Measurements from ENCODE around the gene BABAM1. TPM values are rescaled to one million over a fixed set of nuclear protein-coding genes. Genes with fewer than 3 reads are reported as not detected.

The BABAM1 gene
- total and polyA plus RNA-seq, 9 of the 15 experiments (the other 6 are each of a cell fraction or from before 2014, with no cell fraction given), result 14.7 to 160 (median 113) TPM

GRCh38 chr19:17266975-17267788, at the start of gene BABAM1 (continued):
- TF ChIP-seq ZHX1 (conservative IDR thresholded peaks at IDR 0.05; ENCODE audit: low read length) (no peak), ZNF140 (CRISPR knock-in tag; IDR thresholded peaks at IDR 0.05) (no peak), PHB (CRISPR knock-in tag; IDR thresholded peaks at IDR 0.05) (no peak), NR3C1 (CRISPR knock-in tag; IDR thresholded peaks at IDR 0.05) (no peak), BRF1 (IDR thresholded peaks at IDR 0.05; ENCODE audit: borderline replicate concordance, extremely low read depth, insufficient read length) (no peak), HINFP (tag; conservative IDR thresholded peaks at IDR 0.05; ENCODE audit: low read depth) (0 out of 2 replicates have a peak, but pooled peaks have one; percentile 32), CHCHD3 (CRISPR knock-in tag; IDR thresholded peaks at IDR 0.05) (no peak; the same call in 1 of the 2 replicates), EP400 (IDR thresholded peaks at IDR 0.05) (peak; percentile 45), IFI16 (CRISPR knock-in tag; IDR thresholded peaks at IDR 0.05) (no peak), ZBTB5 (IDR thresholded peaks at IDR 0.05) (peak; percentile 81; the same call in 1 of the 2 replicates), HMG20A (CRISPR knock-in tag; conservative IDR thresholded peaks at IDR 0.05) (no peak), ZNF589 (CRISPR knock-in tag; IDR thresholded peaks at IDR 0.05; ENCODE audit: low read depth) (peak; percentile 100), ZNF24 (IDR thresholded peaks at IDR 0.05) (no peak), SIN3B (IDR thresholded peaks at IDR 0.05; ENCODE audit: low read depth) (peak; percentile 98), RBM34 (IDR thresholded peaks at IDR 0.05; ENCODE audit: borderline replicate concordance, insufficient read depth, low read length) (no peak), ZNF175 (CRISPR knock-in tag; IDR thresholded peaks at IDR 0.05; ENCODE audit: low read depth) (peak; percentile 99), SNAPC5 (CRISPR knock-in tag; IDR thresholded peaks at IDR 0.05) (no peak), ZNF507 (tag; conservative IDR thresholded peaks at IDR 0.05) (no peak)
- TF ChIP-seq, protein P1, sequence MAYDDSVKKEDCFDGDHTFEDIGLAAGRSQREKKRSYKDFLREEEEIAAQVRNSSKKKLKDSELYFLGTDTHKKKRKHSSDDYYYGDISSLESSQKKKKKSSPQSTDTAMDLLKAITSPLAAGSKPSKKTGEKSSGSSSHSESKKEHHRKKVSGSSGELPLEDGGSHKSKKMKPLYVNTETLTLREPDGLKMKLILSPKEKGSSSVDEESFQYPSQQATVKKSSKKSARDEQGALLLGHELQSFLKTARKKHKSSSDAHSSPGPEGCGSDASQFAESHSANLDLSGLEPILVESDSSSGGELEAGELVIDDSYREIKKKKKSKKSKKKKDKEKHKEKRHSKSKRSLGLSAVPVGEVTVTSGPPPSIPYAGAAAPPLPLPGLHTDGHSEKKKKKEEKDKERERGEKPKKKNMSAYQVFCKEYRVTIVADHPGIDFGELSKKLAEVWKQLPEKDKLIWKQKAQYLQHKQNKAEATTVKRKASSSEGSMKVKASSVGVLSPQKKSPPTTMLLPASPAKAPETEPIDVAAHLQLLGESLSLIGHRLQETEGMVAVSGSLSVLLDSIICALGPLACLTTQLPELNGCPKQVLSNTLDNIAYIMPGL (CRISPR knock-in tag; IDR thresholded peaks at IDR 0.05), result no peak

All from K562 (cell line).